Astrocyte (in vitro differentiated cells and primary cell): Measurements from ENCODE around the gene ETV6.

ENCODE experiments used
- CTCF ChIP-seq: IDR thresholded peaks from 2 replicates; pipeline ENCODE4 v1.5.1; 2011; ENCODE audit warnings: low read depth, mild to moderate bottlenecking, inconsistent platforms, low read length, moderate library complexity; ENCODE audit not compliant: insufficient read depth
- EZH2 ChIP-seq: IDR thresholded peaks from 2 replicates; pipeline ENCODE4 v1.6.1; 2012; ENCODE audit warnings: mild to moderate bottlenecking, low read length, inconsistent platforms; ENCODE audit not compliant: insufficient read depth

DNA sequence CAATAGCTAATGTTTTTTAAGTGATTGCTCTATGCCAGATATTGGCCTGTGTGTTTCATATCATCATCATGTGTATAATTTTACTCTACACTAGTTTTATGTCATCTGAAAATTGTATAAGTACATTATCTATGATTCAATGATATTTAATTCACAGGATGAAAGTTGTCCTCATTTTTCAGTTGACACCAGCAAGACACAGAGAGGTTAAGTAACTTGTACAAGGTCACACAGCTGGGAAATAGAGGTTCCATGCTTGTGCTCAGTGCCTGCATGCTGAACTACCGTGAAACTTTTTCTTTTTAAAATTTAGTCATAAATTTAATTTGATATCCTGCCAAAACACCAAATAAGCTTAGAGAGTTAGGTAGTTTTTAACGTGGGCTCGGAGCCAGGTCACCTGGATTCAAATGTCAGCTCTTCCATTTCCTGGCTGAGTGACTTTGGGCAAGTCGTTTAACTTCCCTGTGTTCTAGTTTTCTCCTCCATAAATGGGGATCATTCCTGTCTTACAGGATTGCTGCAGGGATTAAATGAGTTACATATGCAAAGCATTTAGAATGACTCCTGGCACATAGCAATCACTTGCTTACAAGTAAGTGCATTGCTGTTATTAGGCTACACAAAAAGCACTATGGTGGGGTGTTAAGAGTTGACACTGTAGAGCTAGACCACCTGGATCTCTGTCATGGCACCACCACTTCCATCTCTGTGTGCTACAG is 183.9 kb downstream of the ETV6 start:
- TF ChIP-seq CTCF (no peak), EZH2 (no peak)
